Measurements from ENCODE around the gene PPCDC.

PPCDC gene

GRCh38 chr15:74988007-74988800, 35.2 kb upstream of the PPCDC start:
- H3K4me3 ChIP-seq (ENCODE audit: low read length) = no peak overlapping the region
- peak; percentile 18; the same call in 1 of the 2 replicates for TF ChIP-seq CTCF (conservative IDR thresholded peaks at IDR 0.05; ENCODE audit: low read length)
- DNase-seq (ENCODE audit: low read depth) = no peak

GRCh38 chr15:74989527-74989926, 33.9 kb upstream of the PPCDC start:
- H3K4me3 ChIP-seq (ENCODE audit: low read length) = no peak overlapping the region
- DNase-seq (ENCODE audit: low read depth) = no peak
- TF ChIP-seq CTCF (conservative IDR thresholded peaks at IDR 0.05; ENCODE audit: low read length) = no peak

- no peak for TF ChIP-seq CTCF (conservative IDR thresholded peaks at IDR 0.05; ENCODE audit: low read length)
- no peak for DNase-seq (ENCODE audit: low read depth)
- H3K4me3 ChIP-seq (ENCODE audit: low read length) = no peak overlapping the region
These were observed 30.8 kb upstream of the PPCDC start for GRCh38 chr15:74992619-74993018.

- no peak overlapping the region for H3K4me3 ChIP-seq (ENCODE audit: low read length)
- DNase-seq (ENCODE audit: low read depth) = no peak
- TF ChIP-seq CTCF (conservative IDR thresholded peaks at IDR 0.05; ENCODE audit: low read length) = no peak
These were observed 29.2 kb upstream of the PPCDC start for GRCh38 chr15:74994236-74994635.

GRCh38 chr15:74994685-74995084, 28.7 kb upstream of the PPCDC start:
- no peak for DNase-seq (ENCODE audit: low read depth)
- no peak overlapping the region for H3K4me3 ChIP-seq (ENCODE audit: low read length)
- no peak for TF ChIP-seq CTCF (conservative IDR thresholded peaks at IDR 0.05; ENCODE audit: low read length)

GRCh38 chr15:74995182-74995778, 28.1 kb upstream of the PPCDC start, which contains the start of gene SCAMP5:
Gene SCAMP5, plus strand, starts transcription at chr15:74995563. Its CDS starts 16,277 bp downstream, at chr15:75011840.
- TF ChIP-seq CTCF (conservative IDR thresholded peaks at IDR 0.05; ENCODE audit: low read length) = no peak
- peak; percentile 89 for DNase-seq (ENCODE audit: low read depth)
- H3K4me3 ChIP-seq (ENCODE audit: low read length) = peak within 1 kb of the TSS; percentile 85
